Fibroblast of lung (primary cell): Measurements from ENCODE around the gene STK16. TPM values are rescaled to one million over a fixed set of nuclear protein-coding genes. Genes with fewer than 3 reads are reported as not detected.

Source experiments
- DNase-seq, 2 donors: peaks; one replicate each; pipeline versions ENCODE4 v3.0.0 to v3.0.0-alpha.2; 2010; ENCODE audit warnings: low read depth in 2 of 2
- H2AFZ ChIP-seq: 2 replicates; pipeline ENCODE4 v1.5.1; 2012; ENCODE audit warnings: low read length, control low read depth, inconsistent platforms
- H3K27ac ChIP-seq: 2 replicates; pipeline ENCODE4 v1.5.1; 2011; ENCODE audit warnings: low read length, control low read depth; ENCODE audit not compliant: insufficient read depth
- H3K27me3 ChIP-seq: 2 replicates; pipeline ENCODE4 v1.5.1; 2011; ENCODE audit warnings: mild to moderate bottlenecking, low read length; ENCODE audit not compliant: control insufficient read depth, insufficient read depth
- H3K36me3 ChIP-seq: 2 replicates; pipeline ENCODE4 v1.5.1; 2011; ENCODE audit warnings: low read length; ENCODE audit not compliant: control insufficient read depth, insufficient read depth
- H3K4me1 ChIP-seq: 2 replicates; pipeline ENCODE4 v1.5.1; 2011; ENCODE audit warnings: low read length; ENCODE audit not compliant: control insufficient read depth, insufficient read depth; ENCODE audit errors: extremely low read depth
- H3K4me2 ChIP-seq: 2 replicates; pipeline ENCODE4 v1.5.1; 2011; ENCODE audit warnings: low read length, control low read depth; ENCODE audit not compliant: insufficient read depth; ENCODE audit errors: extremely low read depth
- H3K4me3 ChIP-seq, 4 experiments: fragments of 200-600 bp in 1 of 4; sonication (generic) in 1 of 4; replicated peaks in 1 of 4; 2 replicates each; pipeline ENCODE4 v1.5.1; 2011 to 2016; ENCODE audit warnings: low read length in 4 of 4, low read depth in 3 of 4, mild to moderate bottlenecking in 3 of 4, control low read depth in 2 of 4, inconsistent platforms in 1 of 4, mixed read lengths in 1 of 4; ENCODE audit not compliant: insufficient read depth in 1 of 4; ENCODE audit errors: control extremely low read depth in 1 of 4
- H3K79me2 ChIP-seq: 2 replicates; pipeline ENCODE4 v1.5.1; 2012; ENCODE audit warnings: mild to moderate bottlenecking, low read length, inconsistent platforms; ENCODE audit not compliant: control insufficient read depth, insufficient read depth
- H3K9ac ChIP-seq: 2 replicates; pipeline ENCODE4 v1.5.1; 2011; ENCODE audit warnings: mild to moderate bottlenecking, low read length, control low read depth; ENCODE audit not compliant: insufficient read depth
- H3K9me3 ChIP-seq: 2 replicates; pipeline ENCODE4 v1.5.1; 2012; ENCODE audit warnings: low read depth, low read length; ENCODE audit not compliant: control insufficient read depth, insufficient read depth
- H4K20me1 ChIP-seq: 2 replicates; pipeline ENCODE4 v1.5.1; 2011; ENCODE audit warnings: low read length; ENCODE audit not compliant: control insufficient read depth, insufficient read depth; ENCODE audit errors: extremely low read depth
- CTCF ChIP-seq, 2 donors: IDR thresholded peaks in 1 of 2; conservative IDR thresholded peaks in 1 of 2; 1 replicate in 1 of 2; 2 replicates in 1 of 2; pipeline ENCODE4 v1.5.1; 2011 to 2012; ENCODE audit warnings: low read length in 2 of 2, control low read depth in 1 of 2, inconsistent platforms in 1 of 2, low read depth in 1 of 2, mild to moderate bottlenecking in 1 of 2
- EZH2 ChIP-seq: IDR thresholded peaks from 2 replicates; pipeline ENCODE4 v1.5.1; 2012; ENCODE audit warnings: low read length, control low read depth, mild to moderate bottlenecking; ENCODE audit errors: missing control alignments
- polyA plus RNA-seq, 2 donors: library from polyadenylated mRNA; depleted of rRNA in 1 of 2; stranded (reverse) in 1 of 2; unstranded in 1 of 2; fragments of >200 nt; gene quantifications; 2 replicates each; pipeline ENCODE4 v1.2.1, GENCODE V29; 2011 to 2012; ENCODE audit warnings: missing spikeins in 1 of 2
- total RNA-seq: library from RNA; depleted of rRNA; stranded (reverse); fragments of >200 nt; gene quantifications from 2 replicates; pipeline ENCODE4 v1.2.1, GENCODE V29; 2014

The STK16 gene
- total and polyA plus RNA-seq, 2 donors (not counting 1 experiment from before 2014, with no cell fraction given) = 30.7 to 35.7 TPM

GRCh38 chr2:219250049-219250781, 4.9 kb downstream of the STK16 start:
- H3K4me1 ChIP-seq = peaks cover 26% of the 10 kb centered on the region

DNA sequence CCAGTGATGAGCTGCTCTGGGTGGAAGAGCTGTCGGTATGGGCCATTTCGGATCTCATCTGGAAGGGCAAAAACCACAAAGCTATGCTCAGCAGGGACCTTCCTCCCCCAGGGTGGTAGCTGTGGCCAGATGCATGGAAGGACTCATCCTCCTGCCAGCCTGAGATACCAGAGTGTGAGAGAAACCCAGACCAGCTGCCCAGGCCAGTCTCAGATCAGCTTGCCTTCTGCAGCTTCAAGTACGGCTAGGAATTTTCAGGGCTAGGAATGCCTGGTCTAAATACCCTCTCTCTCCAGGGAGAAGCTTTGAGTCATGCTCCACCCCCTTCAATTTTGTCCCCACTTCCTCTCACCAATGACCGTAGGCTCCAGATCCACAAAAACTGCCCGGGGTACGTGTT, 6.4 kb downstream of the STK16 start:
- peaks cover 15% of the 10 kb centered on the region for H3K36me3 ChIP-seq
- H3K4me2 ChIP-seq = no peak overlapping the region
- H4K20me1 ChIP-seq = no peaks in the 10 kb centered on the region
- no peak overlapping the region for H3K9ac ChIP-seq
- no peak overlapping the region for H2AFZ ChIP-seq
- H3K27ac ChIP-seq = no peak overlapping the region
- H3K4me3 ChIP-seq = no peak overlapping the region
- peak in 1 of 2 donors; percentile 21 for DNase-seq
- H3K4me1 ChIP-seq = peaks cover 23% of the 10 kb centered on the region
- peaks cover 10% of the 10 kb centered on the region for H3K27me3 ChIP-seq
- H3K79me2 ChIP-seq = peaks cover 3% of the 10 kb centered on the region
- no peaks in the 10 kb centered on the region for H3K9me3 ChIP-seq
- TF ChIP-seq CTCF (conservative IDR thresholded peaks at IDR 0.05 in 1 of 2, IDR thresholded peaks at IDR 0.05 in 1 of 2; ENCODE audit: low read depth in 1 of 2, low read length in 2 of 2) = no peak
- no peak for TF ChIP-seq EZH2

More at GRCh38 chr2:219250049-219250781, 4.9 kb downstream of the STK16 start:
- H3K9ac ChIP-seq = no peak overlapping the region
- H3K79me2 ChIP-seq = peaks cover 15% of the 10 kb centered on the region
- H2AFZ ChIP-seq = no peak overlapping the region
- H3K4me2 ChIP-seq = peak overlapping the region; percentile 25
- peak overlapping the region; percentile 56 for H3K27ac ChIP-seq
- H4K20me1 ChIP-seq = no peaks in the 10 kb centered on the region
- DNase-seq = peak in 1 of 2 donors; percentile 36
- H3K27me3 ChIP-seq = peaks cover 7% of the 10 kb centered on the region
- no peak for TF ChIP-seq CTCF (conservative IDR thresholded peaks at IDR 0.05 in 1 of 2, IDR thresholded peaks at IDR 0.05 in 1 of 2; ENCODE audit: low read depth in 1 of 2, low read length in 2 of 2)
- TF ChIP-seq EZH2 = no peak
- H3K4me3 ChIP-seq = no peak overlapping the region
- H3K9me3 ChIP-seq = no peaks in the 10 kb centered on the region
- H3K36me3 ChIP-seq = peaks cover 18% of the 10 kb centered on the region

DNA sequence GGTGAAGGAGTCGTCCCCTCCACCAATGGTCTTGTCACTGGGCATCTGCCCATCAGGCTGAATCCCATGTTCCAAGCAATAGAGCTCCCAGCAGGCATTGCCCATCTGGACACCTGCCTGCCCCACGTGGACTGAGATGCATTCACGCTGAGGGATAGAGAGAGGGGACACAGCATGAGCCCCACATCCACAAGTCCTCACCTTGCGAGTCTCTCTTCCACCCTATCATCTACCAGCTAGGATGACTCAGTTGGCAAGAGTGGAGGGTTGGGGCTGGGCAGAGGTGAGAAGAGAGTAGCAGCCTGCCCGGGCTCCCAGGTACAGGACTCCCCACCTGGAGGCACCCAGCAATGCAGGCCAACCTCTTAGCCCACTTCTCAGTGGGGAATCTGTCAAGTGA, 6.8 kb downstream of the STK16 start:
- Histone ChIP-seq H3K27me3 (peaks cover 12% of the 10 kb centered on the region), H3K79me2 (peaks cover 2% of the 10 kb centered on the region), H3K4me2 (no peak overlapping the region), H3K9ac (no peak overlapping the region), H3K4me1 (peaks cover 23% of the 10 kb centered on the region), H2AFZ (no peak overlapping the region), H3K36me3 (peaks cover 12% of the 10 kb centered on the region), H3K9me3 (no peaks in the 10 kb centered on the region), H3K27ac (no peak overlapping the region), H4K20me1 (no peaks in the 10 kb centered on the region), H3K4me3 (no peak overlapping the region)
- TF ChIP-seq EZH2 (no peak), CTCF (conservative IDR thresholded peaks at IDR 0.05 in 1 of 2, IDR thresholded peaks at IDR 0.05 in 1 of 2; ENCODE audit: low read depth in 1 of 2, low read length in 2 of 2) (no peak)
- DNase-seq = no peak
